ENCODE results near the gene SOS2. TPM values are rescaled to one million over a fixed set of nuclear protein-coding genes. Genes with fewer than 3 reads are reported as not detected.
A peak's percentile ranks its signal among the peaks of the same experiment; 100 is the strongest.

The SOS2 gene
- total RNA-seq, 1 experiment from 2014 or later = 14.9 TPM

DNA sequence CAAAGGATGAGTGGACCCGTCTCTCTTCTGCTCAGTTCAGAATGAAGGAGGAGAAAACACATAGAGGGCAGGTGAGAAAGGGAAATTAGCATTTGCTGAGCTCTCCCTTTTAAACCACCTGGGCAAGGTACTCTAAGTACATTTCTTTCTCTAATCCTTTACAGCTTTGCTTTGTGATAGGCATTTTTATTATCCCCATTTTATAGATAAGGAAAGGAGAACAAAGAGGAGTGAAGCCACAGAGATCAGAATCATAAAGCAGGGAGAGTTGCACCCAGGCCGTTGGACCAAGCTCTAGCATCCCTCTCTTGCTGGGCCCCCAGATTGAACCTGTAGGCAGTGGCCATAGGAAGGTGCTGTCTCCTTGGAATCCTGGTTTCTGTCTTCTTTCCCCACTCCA, 162.1 kb downstream of the SOS2 start:
- Histone ChIP-seq H3K36me3 (ENCODE audit: low read depth) (no peaks in the 10 kb centered on the region), H3K79me2 (ENCODE audit: low read depth) (no peaks in the 10 kb centered on the region), H2AFZ (no peak overlapping the region), H4K20me1 (ENCODE audit: insufficient read depth) (no peaks in the 10 kb centered on the region), H3K9me3 (ENCODE audit: insufficient read depth, low read depth) (peaks cover 6% of the 10 kb centered on the region; the same call in 1 of the 2 replicates), H3K27ac (no peak overlapping the region), H3F3A (ENCODE audit: insufficient read depth, low read depth) (peaks cover 9% of the 10 kb centered on the region; the same call in 1 of the 2 replicates), H3K4me2 (no peak overlapping the region), H3K4me1 (replicated peaks; ENCODE audit: insufficient read depth) (peaks cover 17% of the 10 kb centered on the region), H3K9me2 (ENCODE audit: insufficient read depth) (no peaks in the 10 kb centered on the region), H3K4me3 (no peak overlapping the region), H3K27me3 (ENCODE audit: insufficient read depth, low read depth) (no peaks in the 10 kb centered on the region)
- intact Hi-C loops (cut with micrococcal nuclease; ENCODE audit: unreplicated experiment) = no loop called here
- DNase-seq = no peak
- POLR2A ChIA-PET (ENCODE audit: unreplicated experiment) = no interaction called here
- TF ChIP-seq CTCF (conservative IDR thresholded peaks at IDR 0.05) (no peak), EZH2 (IDR thresholded peaks at IDR 0.05; ENCODE audit: low read depth) (no peak)
- BruUV-seq (replicated peaks) = no TSS peak
- CTCF ChIA-PET = no interaction called here

- BruUV-seq (replicated peaks) = no TSS peak
Observed at GRCh38 chr14:50068496-50068895, 162.9 kb downstream of the SOS2 start.

DNA sequence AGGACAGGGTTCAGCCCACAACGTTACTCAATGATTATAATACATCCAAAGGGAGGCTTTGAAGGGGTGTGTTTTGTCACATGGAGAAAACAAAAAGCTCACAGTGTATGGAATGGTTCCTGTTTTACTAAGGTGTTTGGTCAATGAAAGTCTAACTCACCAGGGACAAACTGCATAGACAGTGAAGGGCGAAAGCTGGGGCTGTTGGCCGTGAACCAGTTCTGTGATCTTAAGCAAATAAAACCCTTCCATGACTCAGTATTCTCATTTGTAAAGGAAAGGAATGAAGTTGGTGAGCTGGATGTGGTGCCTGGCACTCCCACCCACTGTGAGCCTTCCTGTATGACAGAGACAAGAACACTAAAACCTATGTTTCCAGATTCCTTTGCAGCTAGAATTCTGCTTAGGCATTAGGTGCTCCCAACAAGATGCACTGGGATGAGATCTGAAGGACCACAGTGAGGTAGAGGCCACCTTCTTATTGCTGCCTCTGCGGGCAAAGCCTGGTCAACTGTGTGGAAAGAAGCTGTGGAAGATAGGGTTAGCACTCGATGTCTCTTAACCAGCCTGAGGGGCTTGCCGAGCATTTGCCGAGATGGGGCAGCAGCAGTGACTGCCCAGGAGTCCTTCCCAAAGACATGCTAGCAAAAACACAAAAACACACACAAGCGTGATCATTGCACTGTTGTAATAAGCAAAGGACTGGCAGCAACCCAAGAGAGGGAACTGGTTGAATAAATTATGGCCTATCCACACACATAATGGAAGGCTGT, 163.5 kb downstream of the SOS2 start:
- no TSS peak for BruUV-seq (replicated peaks)
- no peaks in the 10 kb centered on the region for H3K9me2 ChIP-seq (ENCODE audit: insufficient read depth)
- CTCF ChIA-PET = interaction anchor here (0.6 to 1.2 kb wide), 2 partner anchors 13 to 214 kb away, joined by 3 read pairs; no protein-coding TSS in a partner anchor
- intact Hi-C loops (cut with micrococcal nuclease; ENCODE audit: unreplicated experiment) = no loop called here
- peak overlapping the region; percentile 11; the same call in 1 of the 2 replicates for H3K4me2 ChIP-seq
- H3K4me1 ChIP-seq (replicated peaks; ENCODE audit: insufficient read depth) = peaks cover 27% of the 10 kb centered on the region
- no peaks in the 10 kb centered on the region for H3K27me3 ChIP-seq (ENCODE audit: insufficient read depth, low read depth)
- peaks cover 16% of the 10 kb centered on the region; the same call in 1 of the 2 replicates for H3F3A ChIP-seq (ENCODE audit: insufficient read depth, low read depth)
- H3K9me3 ChIP-seq (ENCODE audit: insufficient read depth, low read depth) = peaks cover 6% of the 10 kb centered on the region; the same call in 1 of the 2 replicates
- H3K27ac ChIP-seq = peak overlapping the region; percentile 40
- POLR2A ChIA-PET (ENCODE audit: unreplicated experiment) = no interaction called here
- H3K4me3 ChIP-seq = no peak overlapping the region
- TF ChIP-seq CTCF (conservative IDR thresholded peaks at IDR 0.05) = no peak
- no peaks in the 10 kb centered on the region for H3K79me2 ChIP-seq (ENCODE audit: low read depth)
- DNase-seq = peak; percentile 43 to 80
- no peaks in the 10 kb centered on the region for H4K20me1 ChIP-seq (ENCODE audit: insufficient read depth)
- H2AFZ ChIP-seq = no peak overlapping the region
- H3K36me3 ChIP-seq (ENCODE audit: low read depth) = no peaks in the 10 kb centered on the region

More at GRCh38 chr14:50068496-50068895, 162.9 kb downstream of the SOS2 start:
- Histone ChIP-seq H3K36me3 (ENCODE audit: low read depth) (no peaks in the 10 kb centered on the region), H3K27me3 (ENCODE audit: insufficient read depth, low read depth) (no peaks in the 10 kb centered on the region), H2AFZ (no peak overlapping the region), H3K27ac (0 out of 2 replicates have a peak overlapping the region, but pooled peaks have one; percentile 40), H3K9me3 (ENCODE audit: insufficient read depth, low read depth) (peaks cover 6% of the 10 kb centered on the region; the same call in 1 of the 2 replicates), H3K9me2 (ENCODE audit: insufficient read depth) (no peaks in the 10 kb centered on the region), H3K4me2 (no peak overlapping the region), H3K4me3 (no peak overlapping the region), H3K4me1 (replicated peaks; ENCODE audit: insufficient read depth) (peaks cover 21% of the 10 kb centered on the region), H4K20me1 (ENCODE audit: insufficient read depth) (no peaks in the 10 kb centered on the region), H3K79me2 (ENCODE audit: low read depth) (no peaks in the 10 kb centered on the region), H3F3A (ENCODE audit: insufficient read depth, low read depth) (peaks cover 10% of the 10 kb centered on the region; the same call in 1 of the 2 replicates)
- ChIA-PET POLR2A (ENCODE audit: unreplicated experiment) (no interaction called here), CTCF (no interaction called here)
- no peak for DNase-seq
- intact Hi-C loops (cut with micrococcal nuclease; ENCODE audit: unreplicated experiment) = no loop called here
- TF ChIP-seq EZH2 (IDR thresholded peaks at IDR 0.05; ENCODE audit: low read depth) (no peak), CTCF (conservative IDR thresholded peaks at IDR 0.05) (no peak)

Other genes with a start within 250 kb of the SOS2 start
- 6.5 and 9.4 TPM in 2 replicates for gene VCPKMT, start 115.0 kb downstream of the SOS2 start, total RNA-seq (2021)
- gene L2HGDH, start 80.7 kb upstream of the SOS2 start, total RNA-seq (2021) = 15.5 and 18.6 TPM in 2 replicates
- gene DMAC2L, start 80.7 kb upstream of the SOS2 start, total RNA-seq (2021) = 15.4 and 18.5 TPM in 2 replicates
- gene CDKL1, start 165.3 kb upstream of the SOS2 start, total RNA-seq (2021) = 2.4 and 4.6 TPM in 2 replicates

Data from PC-9 (cell line).